ENCODE data around the gene ZBTB43. TPM values are rescaled to one million over a fixed set of nuclear protein-coding genes. Genes with fewer than 3 reads are reported as not detected.
"Not testable (repeated sequence)": the region's sequence is repeated elsewhere in the genome, so short reads cannot be mapped to it uniquely, and the experiment has no call there.

Gene ZBTB43
- total RNA-seq, 1 donor = 18.1 TPM

- H2AFZ ChIP-seq (ENCODE audit: low read length) = no peak overlapping the region
- H3K27me3 ChIP-seq (ENCODE audit: insufficient read depth, low read length) = no peaks in the 10 kb centered on the region
- H3K4me1 ChIP-seq (ENCODE audit: insufficient read depth, low read length) = no peaks in the 10 kb centered on the region
- no peak for TF ChIP-seq CTCF (IDR thresholded peaks at IDR 0.05; ENCODE audit: extremely low read depth, low read depth, low read length)
- no peak overlapping the region for H3K4me2 ChIP-seq (ENCODE audit: insufficient read depth, low read length)
- peaks cover 22% of the 10 kb centered on the region for H4K20me1 ChIP-seq (ENCODE audit: insufficient read depth, low read length)
- no peak overlapping the region for H3K27ac ChIP-seq (ENCODE audit: low read depth, low read length)
- H3K79me2 ChIP-seq (ENCODE audit: insufficient read depth, low read length) = peaks cover 85% of the 10 kb centered on the region
- peaks cover 8% of the 10 kb centered on the region for H3K36me3 ChIP-seq (ENCODE audit: insufficient read depth, low read length)
- H3K9me3 ChIP-seq (ENCODE audit: low read depth, low read length) = peaks cover 8% of the 10 kb centered on the region
- DNase-seq (ENCODE audit: insufficient read length, low spot score, missing footprints) = no peak
- no peak overlapping the region for H3K4me3 ChIP-seq (ENCODE audit: insufficient read depth, low read length)
These were observed 17.4 kb downstream of the ZBTB43 start for GRCh38 chr9:126822278-126822677.

- DNase-seq (ENCODE audit: insufficient read length, low spot score, missing footprints) = no peak
- Histone ChIP-seq H3K27ac (ENCODE audit: low read depth, low read length) (no peak overlapping the region), H3K79me2 (ENCODE audit: insufficient read depth, low read length) (peaks cover 85% of the 10 kb centered on the region), H4K20me1 (ENCODE audit: insufficient read depth, low read length) (peaks cover 22% of the 10 kb centered on the region), H2AFZ (ENCODE audit: low read length) (no peak overlapping the region), H3K36me3 (ENCODE audit: insufficient read depth, low read length) (peaks cover 8% of the 10 kb centered on the region), H3K4me2 (ENCODE audit: insufficient read depth, low read length) (no peak overlapping the region), H3K9me3 (ENCODE audit: low read depth, low read length) (peaks cover 8% of the 10 kb centered on the region), H3K4me3 (ENCODE audit: insufficient read depth, low read length) (no peak overlapping the region), H3K4me1 (ENCODE audit: insufficient read depth, low read length) (no peaks in the 10 kb centered on the region), H3K27me3 (ENCODE audit: insufficient read depth, low read length) (no peaks in the 10 kb centered on the region)
- no peak for TF ChIP-seq CTCF (IDR thresholded peaks at IDR 0.05; ENCODE audit: extremely low read depth, low read depth, low read length)
These were observed 18.0 kb downstream of the ZBTB43 start for GRCh38 chr9:126822873-126823272.

- H3K4me2 ChIP-seq (ENCODE audit: insufficient read depth, low read length); H3K9me3 ChIP-seq (ENCODE audit: low read depth, low read length); H3K36me3 ChIP-seq (ENCODE audit: insufficient read depth, low read length); H3K4me3 ChIP-seq (ENCODE audit: insufficient read depth, low read length); H2AFZ ChIP-seq (ENCODE audit: low read length); DNase-seq (ENCODE audit: insufficient read length, low spot score, missing footprints); H3K27me3 ChIP-seq (ENCODE audit: insufficient read depth, low read length); H3K4me1 ChIP-seq (ENCODE audit: insufficient read depth, low read length); H3K27ac ChIP-seq (ENCODE audit: low read depth, low read length): not testable (repeated sequence)
- Histone ChIP-seq H4K20me1 (ENCODE audit: insufficient read depth, low read length) (peaks cover 17% of the 10 kb centered on the region), H3K79me2 (ENCODE audit: insufficient read depth, low read length) (peaks cover 78% of the 10 kb centered on the region)
These were observed 19.2 kb downstream of the ZBTB43 start for GRCh38 chr9:126824052-126824451.

DNA sequence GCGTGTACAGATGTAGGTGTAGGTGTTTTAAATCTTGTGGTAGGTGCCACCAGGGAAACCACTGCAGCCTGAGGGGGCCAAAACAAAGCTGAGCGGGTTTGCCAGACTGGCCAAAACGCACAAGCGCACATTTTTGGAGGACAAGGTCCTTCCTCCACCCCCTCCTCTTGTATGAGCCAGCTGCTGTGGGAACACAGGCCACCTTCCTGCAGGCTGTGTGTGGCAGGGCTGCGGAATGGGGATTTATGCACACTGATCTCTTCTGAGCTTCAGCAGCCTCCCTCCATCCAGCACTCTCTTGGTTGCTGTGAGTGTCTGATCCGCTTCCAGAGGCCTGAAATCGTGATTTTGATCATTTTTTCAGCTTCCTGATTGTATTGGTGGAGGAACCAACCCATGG, 22.4 kb downstream of the ZBTB43 start:
- no peak for TF ChIP-seq CTCF (IDR thresholded peaks at IDR 0.05; ENCODE audit: extremely low read depth, low read depth, low read length)
- Histone ChIP-seq H3K4me1 (ENCODE audit: insufficient read depth, low read length) (no peaks in the 10 kb centered on the region), H3K27ac (ENCODE audit: low read depth, low read length) (no peak overlapping the region), H3K4me3 (ENCODE audit: insufficient read depth, low read length) (no peak overlapping the region), H3K9me3 (ENCODE audit: low read depth, low read length) (no peaks in the 10 kb centered on the region), H3K4me2 (ENCODE audit: insufficient read depth, low read length) (no peak overlapping the region), H4K20me1 (ENCODE audit: insufficient read depth, low read length) (peaks cover 27% of the 10 kb centered on the region), H2AFZ (ENCODE audit: low read length) (no peak overlapping the region), H3K27me3 (ENCODE audit: insufficient read depth, low read length) (no peaks in the 10 kb centered on the region), H3K36me3 (ENCODE audit: insufficient read depth, low read length) (peaks cover 11% of the 10 kb centered on the region), H3K79me2 (ENCODE audit: insufficient read depth, low read length) (peaks cover 74% of the 10 kb centered on the region)
- no peak for DNase-seq (ENCODE audit: insufficient read length, low spot score, missing footprints)

All from osteoblast (primary cell).